Stimulated activated CD4-positive, alpha-beta T cell treated with anti-CD3 and anti-CD28 coated beads, Interleukin-2, amount 100 ng/mL, for 4 hours (primary cell): Measurements from ENCODE around the gene FZD4.
"Not testable (repeated sequence)": the region's sequence is repeated elsewhere in the genome, so short reads cannot be mapped to it uniquely, and the experiment has no call there.

Experiments used
- DNase-seq: peaks from one replicate; pipeline ENCODE4 v3.0.0-alpha.2; 2020; ENCODE audit warnings: low read depth

FZD4 gene

GRCh38 chr11:86955361-86956120, at the start of gene FZD4:
Gene FZD4, minus strand, starts transcription at chr11:86955395. Its CDS starts 310 bp downstream, at chr11:86955085.
- no peak for DNase-seq

GRCh38 chr11:87004281-87004680, 49.1 kb upstream of the FZD4 start:
- not testable (repeated sequence) for DNase-seq

GRCh38 chr11:87002918-87003317, 47.7 kb upstream of the FZD4 start:
- no peak for DNase-seq

GRCh38 chr11:86999859-87000753, 44.9 kb upstream of the FZD4 start:
- no peak for DNase-seq

- DNase-seq: no peak
Observed at GRCh38 chr11:86999388-86999787, 44.2 kb upstream of the FZD4 start.

- no peak for DNase-seq
Observed at GRCh38 chr11:86996953-86997570, 41.9 kb upstream of the FZD4 start.

GRCh38 chr11:86993031-86993430, 37.8 kb upstream of the FZD4 start:
- DNase-seq: no peak

GRCh38 chr11:86992340-86992739, 37.1 kb upstream of the FZD4 start:
- DNase-seq: not testable (repeated sequence)

- DNase-seq: no peak
Observed at GRCh38 chr11:86991341-86991740, 36.1 kb upstream of the FZD4 start.

GRCh38 chr11:86990515-86990914, 35.3 kb upstream of the FZD4 start:
- DNase-seq: no peak

GRCh38 chr11:86990031-86990430, 34.8 kb upstream of the FZD4 start:
- DNase-seq: no peak

- no peak for DNase-seq
Observed at GRCh38 chr11:86988351-86988881, 33.2 kb upstream of the FZD4 start.

- no peak for DNase-seq
Observed at GRCh38 chr11:86987679-86988078, 32.5 kb upstream of the FZD4 start.

GRCh38 chr11:86984701-86985100, 29.5 kb upstream of the FZD4 start:
- no peak for DNase-seq

GRCh38 chr11:86983021-86983488, 27.9 kb upstream of the FZD4 start:
- no peak for DNase-seq

- no peak for DNase-seq
Observed at GRCh38 chr11:86981777-86982540, 26.8 kb upstream of the FZD4 start.

GRCh38 chr11:86980086-86980796, 25.0 kb upstream of the FZD4 start:
- DNase-seq: no peak

- no peak for DNase-seq
Observed at GRCh38 chr11:86978756-86979608, 23.8 kb upstream of the FZD4 start.

GRCh38 chr11:86978247-86978646, 23.1 kb upstream of the FZD4 start:
- DNase-seq: no peak
